DMS 273 treated with DMSO at 0.1 percent for 48 hours (cell line): Measurements from ENCODE around the gene HSD17B8.
"Not testable (repeated sequence)": the region's sequence is repeated elsewhere in the genome, so short reads cannot be mapped to it uniquely, and the experiment has no call there.

ENCODE experiments used
- DNase-seq: peaks from one replicate; lab custom pipeline; 2025; lab: John Stamatoyannopoulos, UW

HSD17B8 gene

DNA sequence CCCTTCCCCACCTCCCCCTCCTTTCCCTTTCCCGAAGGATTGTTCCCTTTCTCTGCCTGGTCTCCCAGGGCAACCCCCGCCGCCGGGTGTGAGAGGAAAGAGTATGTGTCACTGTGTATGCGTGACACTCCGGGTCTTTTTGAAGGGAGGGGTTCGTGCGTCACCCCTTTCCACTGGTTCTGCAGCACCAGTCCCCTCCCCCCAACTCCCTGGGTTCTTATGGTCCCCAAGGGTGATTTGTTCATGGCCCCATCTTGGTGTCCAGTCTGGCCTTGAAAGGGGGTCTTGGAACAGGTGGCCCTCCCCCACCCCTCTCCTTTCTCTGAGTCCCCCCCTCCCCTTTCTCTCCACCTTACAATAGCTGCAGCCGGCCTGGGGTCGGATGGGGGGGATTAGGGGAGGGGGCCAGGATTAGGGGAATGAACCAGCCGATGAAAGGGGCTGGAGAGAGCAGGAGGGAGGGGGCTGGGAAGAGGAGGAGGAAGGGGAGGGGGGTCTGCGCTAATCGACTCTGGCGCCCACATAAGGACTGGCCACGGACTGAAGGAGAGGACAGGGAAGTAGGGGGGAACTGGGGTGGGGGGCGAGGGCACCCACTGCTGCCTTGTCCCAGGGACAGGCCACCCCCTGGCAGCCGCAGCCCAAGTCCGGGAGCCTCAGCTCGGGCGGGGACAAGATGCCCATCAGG is 2.6 kb downstream of the HSD17B8 start:
- DNase-seq, result no peak

DNA sequence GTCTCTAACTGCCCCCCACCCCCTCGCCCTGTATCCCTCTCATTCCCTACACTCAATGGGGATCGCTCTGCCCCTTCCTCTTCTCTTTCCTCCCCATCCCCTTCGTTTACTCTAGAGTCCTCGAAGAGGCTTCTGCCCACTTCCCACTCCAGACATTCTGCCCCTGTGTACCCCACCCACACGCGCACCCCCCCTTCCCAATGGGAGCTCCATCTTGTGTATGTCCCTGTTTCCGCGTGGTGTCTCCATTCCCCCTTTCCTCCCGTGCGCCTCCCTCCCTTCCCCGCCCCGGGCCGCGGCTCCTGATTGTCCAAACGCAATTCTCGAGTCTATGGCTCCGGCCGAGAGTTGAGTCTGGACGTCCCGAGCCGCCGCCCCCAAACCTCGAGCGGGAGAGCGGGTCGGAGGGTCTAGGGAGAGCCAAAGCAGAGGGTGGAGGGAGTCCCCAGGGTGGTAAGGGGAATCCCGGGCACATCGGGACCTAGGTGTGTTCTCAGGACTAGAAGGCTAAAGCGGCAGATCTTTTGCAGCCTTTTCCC is 3.2 kb downstream of the HSD17B8 start:
- no peak for DNase-seq

DNA sequence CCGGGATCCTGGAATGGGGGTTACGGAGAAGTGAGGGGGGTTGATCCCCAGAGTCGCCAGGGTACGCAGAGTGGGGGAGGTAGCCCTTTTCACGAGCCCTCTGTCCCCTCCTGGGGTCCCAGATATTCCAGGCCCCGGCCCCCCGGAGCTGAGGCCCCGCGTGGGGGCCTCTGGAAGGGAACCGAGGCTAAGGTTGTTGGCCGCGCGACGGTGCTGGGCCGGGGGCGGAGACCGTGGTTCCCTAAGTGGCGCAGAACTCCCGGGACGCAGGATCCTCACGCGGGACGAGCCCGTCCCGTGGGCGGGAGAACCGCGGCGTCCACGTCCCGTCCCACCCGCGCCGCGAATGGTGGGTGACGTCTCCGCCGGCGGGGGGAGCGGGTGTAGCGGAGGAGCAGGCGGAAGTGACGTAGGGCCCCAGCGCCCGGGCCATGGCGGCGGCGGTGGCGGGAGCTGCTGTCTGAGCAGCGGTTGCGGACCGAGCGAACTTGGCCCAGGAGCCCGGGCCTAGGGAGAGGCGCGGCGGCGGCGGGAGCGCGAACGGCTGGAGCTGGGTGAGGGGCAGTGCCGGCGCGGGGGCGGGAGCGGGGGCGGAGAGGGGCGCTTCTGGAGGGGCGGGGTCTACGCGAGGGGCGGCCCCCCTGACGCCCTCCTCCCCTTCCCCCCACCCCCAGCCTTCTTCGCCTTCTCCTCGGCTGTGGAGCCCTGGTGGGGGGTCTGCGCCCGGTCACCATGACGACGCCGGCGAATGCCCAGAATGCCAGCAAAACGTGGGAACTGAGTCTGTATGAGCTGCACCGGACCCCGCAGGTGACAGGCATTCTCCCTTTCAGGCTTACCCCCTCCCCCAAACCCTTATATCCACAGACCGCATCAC is 3.9 kb downstream of the HSD17B8 start, which contains the start of gene RING1:
Gene RING1, plus strand, starts transcription at position 410 of the 877 bp plus-strand sequence. Its CDS starts 323 bp downstream, at position 733.
- DNase-seq, result peak; percentile 21

DNA sequence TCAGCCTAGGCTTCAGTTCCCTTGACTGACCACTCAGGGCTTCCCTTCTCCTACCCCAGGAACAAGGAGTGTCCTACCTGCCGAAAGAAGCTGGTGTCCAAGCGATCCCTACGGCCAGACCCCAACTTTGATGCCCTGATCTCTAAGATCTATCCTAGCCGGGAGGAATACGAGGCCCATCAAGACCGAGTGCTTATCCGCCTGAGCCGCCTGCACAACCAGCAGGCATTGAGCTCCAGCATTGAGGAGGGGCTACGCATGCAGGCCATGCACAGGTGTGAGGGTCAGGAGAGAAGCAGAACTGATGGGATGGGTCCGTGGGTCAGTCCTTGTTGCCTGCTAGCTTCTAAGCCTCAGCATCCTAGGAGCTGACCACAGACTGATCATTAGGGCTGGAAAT is 5.4 kb downstream of the HSD17B8 start:
- no peak for DNase-seq

DNA sequence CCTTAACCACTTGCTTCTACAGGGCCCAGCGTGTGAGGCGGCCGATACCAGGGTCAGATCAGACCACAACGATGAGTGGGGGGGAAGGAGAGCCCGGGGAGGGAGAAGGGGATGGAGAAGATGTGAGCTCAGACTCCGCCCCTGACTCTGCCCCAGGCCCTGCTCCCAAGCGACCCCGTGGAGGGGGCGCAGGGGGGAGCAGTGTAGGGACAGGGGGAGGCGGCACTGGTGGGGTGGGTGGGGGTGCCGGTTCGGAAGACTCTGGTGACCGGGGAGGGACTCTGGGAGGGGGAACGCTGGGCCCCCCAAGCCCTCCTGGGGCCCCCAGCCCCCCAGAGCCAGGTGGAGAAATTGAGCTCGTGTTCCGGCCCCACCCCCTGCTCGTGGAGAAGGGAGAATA is 6.7 kb downstream of the HSD17B8 start:
- DNase-seq, result no peak

DNA sequence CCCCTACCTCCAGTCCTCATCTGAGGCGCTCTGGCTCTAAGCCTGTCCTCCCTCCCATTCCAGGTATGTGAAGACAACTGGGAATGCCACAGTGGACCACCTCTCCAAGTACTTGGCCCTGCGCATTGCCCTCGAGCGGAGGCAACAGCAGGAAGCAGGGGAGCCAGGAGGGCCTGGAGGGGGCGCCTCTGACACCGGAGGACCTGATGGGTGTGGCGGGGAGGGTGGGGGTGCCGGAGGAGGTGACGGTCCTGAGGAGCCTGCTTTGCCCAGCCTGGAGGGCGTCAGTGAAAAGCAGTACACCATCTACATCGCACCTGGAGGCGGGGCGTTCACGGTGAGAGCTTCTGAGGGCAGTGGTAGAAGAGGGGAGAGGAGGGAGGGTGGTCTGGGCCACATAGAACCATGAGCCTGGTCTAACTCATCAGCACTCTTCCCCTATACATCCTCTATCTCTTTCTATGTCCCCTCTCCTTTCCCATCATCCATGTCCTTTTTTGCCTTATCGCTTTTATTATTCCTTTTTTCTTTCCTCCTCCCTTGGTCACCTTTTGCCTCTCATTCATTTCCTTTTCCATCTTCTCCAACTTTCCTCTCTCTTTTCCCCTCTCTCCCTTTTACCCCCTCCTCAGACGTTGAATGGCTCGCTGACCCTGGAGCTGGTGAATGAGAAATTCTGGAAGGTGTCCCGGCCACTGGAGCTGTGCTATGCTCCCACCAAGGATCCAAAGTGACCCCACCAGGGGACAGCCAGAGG is 7.4 kb downstream of the HSD17B8 start:
- DNase-seq, result no peak

DNA sequence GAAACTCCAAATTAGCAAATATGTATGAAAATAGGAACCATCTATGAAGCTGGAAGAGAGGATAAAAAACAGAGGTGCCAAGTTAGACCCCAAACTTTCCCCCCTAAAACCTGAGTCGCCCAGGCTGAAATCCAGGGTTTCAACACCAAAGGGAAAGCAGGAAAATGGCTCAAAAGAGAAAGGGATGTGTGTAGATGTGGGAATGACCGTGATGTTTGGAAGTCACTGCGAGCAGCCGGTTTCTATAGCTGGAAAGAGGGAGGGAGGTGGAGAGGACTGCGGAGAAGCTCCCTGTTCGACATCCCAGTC is 8.4 kb downstream of the HSD17B8 start:
- no peak for DNase-seq

DNA sequence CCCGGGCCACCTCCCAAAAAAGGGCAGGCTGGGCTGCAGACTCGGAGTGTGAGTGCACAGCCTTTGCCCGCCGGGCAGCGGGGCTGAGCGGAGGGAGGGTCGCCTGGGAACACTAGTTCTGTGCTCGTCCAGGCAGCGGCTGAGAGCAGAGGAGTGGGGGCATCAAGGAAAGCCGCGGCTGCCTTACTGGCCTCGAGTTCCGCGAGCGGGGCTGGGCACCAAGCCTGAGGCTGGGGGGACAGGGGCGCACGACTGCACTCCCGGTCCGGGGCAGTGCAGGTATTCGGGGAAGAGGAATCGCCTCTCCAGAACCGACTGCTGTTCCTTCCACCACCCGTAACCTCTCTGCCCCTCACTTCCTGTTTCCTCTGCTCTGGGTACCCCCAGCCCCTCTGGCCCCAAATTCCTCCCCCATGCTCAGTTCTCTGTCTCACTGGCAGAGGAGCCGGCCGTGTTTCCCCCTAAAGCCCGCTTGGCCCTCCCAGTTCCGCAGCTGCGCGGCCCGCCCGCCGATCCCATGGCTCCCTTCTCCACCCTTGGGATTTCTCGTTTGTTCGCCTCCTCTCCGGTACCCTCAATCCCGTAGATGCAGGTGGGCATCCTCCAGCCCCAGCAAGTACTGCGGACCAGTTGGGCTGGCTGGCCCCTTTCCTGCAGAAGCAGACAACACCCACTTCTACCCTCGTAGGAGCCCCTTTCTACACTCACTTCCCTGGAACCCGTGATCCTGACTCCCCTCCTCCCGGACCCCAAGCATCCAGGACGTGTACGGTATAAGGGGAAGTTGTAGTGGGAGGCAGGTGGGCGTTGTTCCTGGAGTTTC is 8.9 kb downstream of the HSD17B8 start:
- no peak for DNase-seq

DNA sequence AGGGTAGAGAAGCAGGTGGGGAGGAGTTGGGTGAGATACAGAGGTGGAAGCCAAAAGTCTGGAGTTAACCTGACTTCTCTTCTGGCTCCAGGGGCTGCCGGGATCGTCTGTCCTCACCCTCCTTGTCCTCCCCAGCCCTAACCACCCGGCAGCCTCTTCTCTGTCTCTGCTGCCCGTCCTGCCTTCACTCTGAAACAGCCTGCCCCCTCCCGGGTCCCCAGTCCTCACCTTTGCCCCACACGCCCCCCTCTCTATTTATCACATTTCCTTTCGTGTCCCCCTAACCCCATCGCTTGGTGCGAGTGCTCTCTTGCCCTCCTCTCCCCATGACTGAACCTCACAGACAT is 9.5 kb downstream of the HSD17B8 start:
- no peak for DNase-seq

DNA sequence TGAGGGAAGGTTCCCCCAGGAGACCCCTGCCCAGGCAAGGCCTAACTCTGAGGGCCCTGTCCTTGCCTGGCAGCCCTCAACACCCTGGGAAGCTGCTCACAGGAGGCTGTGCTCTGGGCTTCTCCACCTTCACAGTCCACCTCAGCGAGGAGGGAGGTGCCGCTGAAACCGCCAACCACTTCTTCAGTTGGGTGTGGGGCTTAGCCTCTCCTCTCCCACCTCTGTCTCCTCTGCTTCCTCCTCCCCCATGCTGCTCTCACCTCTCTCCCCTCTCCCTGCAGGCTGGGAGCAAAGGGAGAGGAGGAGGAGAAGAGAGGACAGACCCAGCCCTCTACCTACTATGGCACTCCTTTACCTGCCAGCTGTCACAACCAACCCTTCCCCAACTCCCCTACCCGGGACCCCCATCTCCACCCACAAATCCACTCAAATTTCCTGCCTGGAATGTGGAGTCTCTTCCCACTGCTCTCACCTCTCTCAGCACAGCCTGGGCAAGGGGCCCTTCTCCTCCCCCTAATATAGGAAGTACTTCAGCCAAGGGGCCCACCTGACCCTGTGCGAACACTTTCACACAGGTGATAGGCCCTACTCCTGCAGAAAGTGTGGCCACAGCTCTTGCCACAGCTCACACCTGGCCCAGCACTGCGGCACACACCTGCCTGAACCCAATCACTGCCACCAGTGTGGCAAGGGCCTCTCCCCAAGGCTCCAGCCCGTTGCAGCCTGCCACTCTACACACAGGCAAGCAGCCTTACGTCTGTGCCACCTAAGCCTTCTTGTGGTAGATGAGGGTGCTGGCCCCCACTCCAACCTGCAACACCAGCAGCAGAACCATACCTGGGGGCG is 11.0 kb downstream of the HSD17B8 start:
- DNase-seq, result no peak

DNA sequence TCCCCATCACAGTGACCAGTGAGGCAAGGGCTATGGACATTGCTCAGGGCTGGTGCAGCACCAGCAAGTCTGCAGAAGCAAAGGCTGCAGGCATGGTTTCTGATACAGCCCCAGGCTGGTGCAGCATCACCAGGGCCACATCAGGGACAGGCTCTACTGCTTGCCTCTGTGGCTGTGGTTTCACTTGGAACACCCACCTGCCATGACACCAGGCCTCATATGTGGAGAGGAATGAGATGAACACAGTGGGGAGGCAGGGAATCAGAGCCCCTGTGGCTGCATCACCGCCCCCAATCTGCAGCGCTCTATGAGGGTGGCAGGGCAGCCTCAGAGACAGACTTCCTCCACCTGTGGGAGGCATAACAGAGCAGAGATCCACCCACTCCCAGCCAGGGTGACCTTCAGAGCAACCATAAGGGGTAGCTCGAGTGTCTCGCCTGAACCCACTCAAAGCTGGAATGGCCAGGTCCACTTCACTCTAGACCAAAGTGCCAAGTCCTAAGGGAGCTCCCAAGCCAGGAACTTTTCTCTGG is 11.7 kb downstream of the HSD17B8 start:
- DNase-seq, result no peak

DNA sequence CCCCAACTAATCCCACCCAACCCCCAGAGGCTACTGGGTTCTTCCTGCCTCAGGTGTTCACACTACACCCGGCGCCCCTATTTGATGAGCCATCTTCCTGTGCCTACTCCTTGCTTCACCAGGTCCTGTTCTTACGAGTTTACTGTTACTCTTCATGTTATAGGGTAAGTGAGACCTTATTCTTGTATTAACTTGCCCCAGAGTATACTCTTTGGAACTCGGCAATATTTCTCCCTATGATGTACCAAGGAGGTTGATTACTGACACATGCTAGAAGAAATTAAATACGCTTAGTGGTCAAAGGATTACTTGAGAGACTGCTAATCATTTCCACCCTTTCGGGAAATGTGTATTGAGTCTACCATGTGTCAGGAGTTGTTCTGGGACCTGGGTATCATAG is 12.8 kb downstream of the HSD17B8 start:
- DNase-seq, result no peak

DNA sequence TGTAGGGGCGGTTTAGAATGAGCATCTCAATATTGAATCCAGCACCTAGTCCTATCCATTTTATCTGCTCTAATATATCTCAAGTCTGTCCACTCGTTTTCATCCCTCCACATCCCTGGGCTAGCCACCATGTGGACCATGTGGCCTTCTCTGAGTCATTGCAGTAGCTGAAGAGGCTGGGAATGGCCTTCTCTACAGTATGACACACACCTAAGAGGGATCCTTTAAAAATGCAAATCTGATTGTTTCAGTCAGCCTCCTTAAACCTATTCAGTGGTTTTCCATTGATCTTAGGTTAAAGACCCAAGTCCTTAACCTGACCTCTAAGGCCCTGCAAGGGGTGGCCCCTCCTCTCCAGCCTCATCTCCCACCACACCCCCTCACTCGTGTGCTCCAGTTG is 13.2 kb downstream of the HSD17B8 start:
- no peak for DNase-seq

DNA sequence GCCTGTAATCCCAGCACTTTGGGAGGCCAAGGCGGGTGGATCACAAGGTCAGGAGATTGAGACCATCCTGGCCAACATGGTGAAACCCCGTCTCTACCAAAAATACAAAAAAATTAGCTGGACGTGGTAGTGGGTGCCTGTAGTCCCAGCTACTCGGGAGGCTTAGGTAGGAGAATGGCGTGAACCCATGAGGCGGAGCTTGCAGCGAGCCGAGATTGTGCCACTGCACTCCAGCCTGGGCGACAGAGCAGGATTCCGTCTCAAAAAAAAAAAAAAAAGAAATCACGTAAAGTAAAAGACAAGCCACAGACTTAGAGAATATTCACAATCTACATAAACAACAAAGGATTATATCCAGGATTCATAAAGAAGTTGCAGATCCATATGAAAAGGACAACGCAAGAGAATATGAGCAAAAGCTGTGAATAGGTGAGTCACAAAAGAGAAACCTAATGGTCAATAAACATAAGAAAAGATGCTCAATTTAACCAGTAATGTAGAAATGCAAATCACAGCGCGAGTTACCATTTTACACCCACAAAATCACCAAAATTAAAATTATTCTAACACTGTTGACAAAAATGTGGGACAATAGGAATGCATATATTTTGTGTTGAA is 22.2 kb downstream of the HSD17B8 start:
- DNase-seq, result not testable (repeated sequence)

DNA sequence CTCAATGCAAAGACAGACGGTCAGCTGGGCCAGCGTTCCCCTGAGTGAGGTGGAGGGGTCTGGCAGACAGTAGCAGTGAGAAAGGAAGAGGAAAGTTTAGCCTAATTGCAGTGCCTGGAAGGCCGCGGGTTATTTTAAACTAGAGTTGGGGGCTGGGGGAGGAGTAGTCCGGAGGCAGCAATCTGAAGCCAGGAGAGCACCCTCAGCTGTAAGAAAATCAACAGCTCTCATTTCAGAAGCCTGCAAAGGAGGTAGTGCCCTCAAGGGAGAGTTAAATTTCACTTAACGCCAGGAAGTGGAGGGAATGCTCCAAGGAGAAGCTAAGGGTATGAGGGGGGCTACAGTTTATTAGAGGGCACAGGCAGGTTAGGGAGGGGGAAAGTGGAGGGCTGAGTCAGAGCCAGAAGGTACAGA is 30.8 kb downstream of the HSD17B8 start:
- no peak for DNase-seq

DNA sequence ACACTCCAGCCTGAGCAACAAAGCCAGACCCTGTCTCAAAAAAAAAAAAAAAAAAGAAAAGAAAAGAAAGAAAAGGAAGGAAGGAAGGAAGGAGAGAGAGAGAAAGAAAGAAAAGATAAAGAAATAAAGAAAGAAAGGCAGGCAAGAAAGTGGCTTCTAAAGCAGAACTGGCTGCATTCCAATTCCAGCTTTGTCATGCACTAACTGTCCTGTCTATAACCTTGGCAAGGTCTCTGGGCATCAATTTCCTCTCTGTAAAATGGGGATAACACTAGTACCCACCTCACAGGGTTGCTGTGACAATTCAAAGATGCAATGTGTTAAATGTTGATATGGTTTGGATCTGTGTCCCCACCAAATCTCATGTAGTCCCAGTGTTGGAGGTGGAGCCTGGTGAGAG is 31.9 kb downstream of the HSD17B8 start:
- DNase-seq, result no peak

DNA sequence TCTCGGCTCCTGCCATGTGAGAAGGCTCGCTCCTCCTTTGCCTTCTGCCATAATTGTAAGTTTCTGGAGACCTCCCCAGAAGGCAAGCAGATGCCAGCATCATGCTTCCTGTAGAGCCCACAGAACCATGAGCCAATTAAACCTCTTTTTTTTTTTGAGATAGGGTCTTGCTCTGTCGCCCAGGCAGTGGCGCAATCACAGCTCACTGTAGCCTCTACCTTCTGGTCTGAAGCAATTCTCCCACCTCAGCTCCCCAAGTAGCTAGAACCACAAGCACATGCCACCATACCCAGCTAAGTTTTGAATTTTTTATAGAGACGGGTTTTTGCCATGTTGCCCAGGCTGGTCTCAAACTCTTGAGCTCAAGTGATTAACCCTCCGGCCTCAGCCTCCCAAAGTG is 32.4 kb downstream of the HSD17B8 start:
- no peak for DNase-seq

DNA sequence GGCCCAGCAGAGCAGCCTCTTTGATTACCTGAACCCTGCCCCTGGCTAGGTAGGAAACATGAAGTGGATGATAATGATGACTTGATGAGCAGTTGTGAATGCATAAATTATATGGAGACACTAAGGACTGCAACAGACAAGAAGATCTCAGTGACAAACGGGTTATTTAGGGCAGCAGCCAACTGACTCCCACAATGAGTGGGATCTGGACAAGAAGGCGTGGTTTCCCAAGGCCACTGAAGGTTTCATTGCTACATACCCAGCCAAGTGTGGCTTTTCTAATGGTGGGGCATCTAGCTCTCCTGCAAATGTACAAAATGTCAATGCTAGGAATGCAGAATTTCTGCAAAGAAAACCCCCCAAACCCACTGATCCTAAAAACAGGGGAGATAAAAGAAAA is 33.3 kb downstream of the HSD17B8 start:
- no peak for DNase-seq

DNA sequence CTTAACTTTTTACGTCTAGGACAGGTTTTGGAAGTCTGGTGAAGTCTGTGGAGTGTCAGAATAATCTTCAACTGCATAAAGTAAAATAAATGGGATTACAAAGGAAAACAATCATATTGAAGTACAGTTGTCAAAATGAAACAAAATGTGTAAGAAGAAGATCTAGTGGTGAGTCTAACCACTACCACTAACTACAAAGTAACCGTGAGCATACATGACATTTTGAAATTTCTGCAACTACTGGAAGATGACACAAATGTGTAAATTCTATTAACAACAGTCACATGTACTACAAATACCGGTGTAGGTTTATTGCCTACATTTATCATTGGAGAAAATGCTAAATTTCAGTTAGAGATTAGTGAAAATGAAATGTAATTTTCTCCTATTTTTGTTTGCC is 37.5 kb downstream of the HSD17B8 start:
- no peak for DNase-seq

DNA sequence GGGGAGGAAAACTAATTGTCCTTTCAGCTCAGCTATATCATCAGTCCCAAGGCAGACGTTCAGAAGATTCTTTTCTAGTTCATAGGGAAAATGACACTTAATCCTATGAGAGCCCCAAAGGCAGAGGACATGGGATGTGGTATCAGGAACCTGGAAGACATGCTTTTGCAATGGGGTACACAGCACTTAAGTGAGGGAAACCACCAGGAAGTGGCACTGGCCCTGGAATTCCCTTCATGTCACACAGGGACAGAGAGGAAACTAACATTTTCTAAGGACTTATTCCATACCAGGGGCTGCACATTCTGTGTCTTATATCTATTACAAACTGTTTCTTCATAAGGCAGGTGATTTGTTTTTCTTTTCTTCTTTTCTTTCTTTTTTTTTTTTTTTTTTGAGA is 39.0 kb downstream of the HSD17B8 start:
- no peak for DNase-seq
